ENCODE measurements around the gene FBN3.
"Not testable (repeated sequence)": the region's sequence is repeated elsewhere in the genome, so short reads cannot be mapped to it uniquely, and the experiment has no call there.

FBN3 gene

GRCh38 chr19:8161135-8161646 lies 11.8 kb upstream of the FBN3 start:
- Histone ChIP-seq H3K9ac (ENCODE audit: low read length) (no peak overlapping the region), H3K4me3 (ENCODE audit: low read length) (no peak overlapping the region), H3K27ac (ENCODE audit: low read depth, low read length) (no peak overlapping the region), H3K27me3 (ENCODE audit: control insufficient read depth, insufficient read depth, low read length) (no peaks in the 10 kb centered on the region), H3K4me1 (ENCODE audit: control insufficient read depth, insufficient read depth, low read length) (no peaks in the 10 kb centered on the region), H3K36me3 (ENCODE audit: control insufficient read depth, insufficient read depth, low read length) (no peaks in the 10 kb centered on the region)

- not testable (repeated sequence) for H3K27me3 ChIP-seq (ENCODE audit: control insufficient read depth, insufficient read depth, low read length); H3K36me3 ChIP-seq (ENCODE audit: control insufficient read depth, insufficient read depth, low read length); H3K4me1 ChIP-seq (ENCODE audit: control insufficient read depth, insufficient read depth, low read length); H3K4me3 ChIP-seq (ENCODE audit: low read length); H3K9ac ChIP-seq (ENCODE audit: low read length); H3K27ac ChIP-seq (ENCODE audit: low read depth, low read length)
Observed at GRCh38 chr19:8159322-8159721, 9.9 kb upstream of the FBN3 start.

- H3K9ac ChIP-seq (ENCODE audit: low read length) = no peak overlapping the region
- peaks cover 6% of the 10 kb centered on the region for H3K4me1 ChIP-seq (ENCODE audit: control insufficient read depth, insufficient read depth, low read length)
- H3K27me3 ChIP-seq (ENCODE audit: control insufficient read depth, insufficient read depth, low read length) = no peaks in the 10 kb centered on the region
Observed at GRCh38 chr19:8158411-8159074, 9.2 kb upstream of the FBN3 start.

GRCh38 chr19:8155318-8155717 lies 5.9 kb upstream of the FBN3 start:
- no peak overlapping the region for H3K4me3 ChIP-seq (ENCODE audit: low read length)
- no peak overlapping the region for H3K9ac ChIP-seq (ENCODE audit: low read length)
- no peaks in the 10 kb centered on the region for H3K36me3 ChIP-seq (ENCODE audit: control insufficient read depth, insufficient read depth, low read length)
- H3K27me3 ChIP-seq (ENCODE audit: control insufficient read depth, insufficient read depth, low read length) = no peaks in the 10 kb centered on the region
- H3K27ac ChIP-seq (ENCODE audit: low read depth, low read length) = no peak overlapping the region
- peaks cover 6% of the 10 kb centered on the region for H3K4me1 ChIP-seq (ENCODE audit: control insufficient read depth, insufficient read depth, low read length)

More at GRCh38 chr19:8158411-8159074, 9.2 kb upstream of the FBN3 start:
- Histone ChIP-seq H3K36me3 (ENCODE audit: control insufficient read depth, insufficient read depth, low read length) (no peaks in the 10 kb centered on the region), H3K27ac (ENCODE audit: low read depth, low read length) (no peak overlapping the region), H3K4me3 (ENCODE audit: low read length) (no peak overlapping the region)

GRCh38 chr19:8154014-8154413 lies 4.6 kb upstream of the FBN3 start:
- H3K4me1 ChIP-seq (ENCODE audit: control insufficient read depth, insufficient read depth, low read length); H3K4me3 ChIP-seq (ENCODE audit: low read length); H3K36me3 ChIP-seq (ENCODE audit: control insufficient read depth, insufficient read depth, low read length); H3K27me3 ChIP-seq (ENCODE audit: control insufficient read depth, insufficient read depth, low read length); H3K9ac ChIP-seq (ENCODE audit: low read length); H3K27ac ChIP-seq (ENCODE audit: low read depth, low read length): not testable (repeated sequence)

GRCh38 chr19:8151767-8152035 lies 2.3 kb upstream of the FBN3 start:
- Histone ChIP-seq H3K4me1 (ENCODE audit: control insufficient read depth, insufficient read depth, low read length) (peaks cover 6% of the 10 kb centered on the region), H3K9ac (ENCODE audit: low read length) (no peak overlapping the region), H3K27ac (ENCODE audit: low read depth, low read length) (no peak overlapping the region), H3K4me3 (ENCODE audit: low read length) (no peak overlapping the region), H3K27me3 (ENCODE audit: control insufficient read depth, insufficient read depth, low read length) (peaks cover 21% of the 10 kb centered on the region), H3K36me3 (ENCODE audit: control insufficient read depth, insufficient read depth, low read length) (no peaks in the 10 kb centered on the region)

- H3K9ac ChIP-seq (ENCODE audit: low read length) = no peak overlapping the region
- no peak overlapping the region for H3K27ac ChIP-seq (ENCODE audit: low read depth, low read length)
- H3K27me3 ChIP-seq (ENCODE audit: control insufficient read depth, insufficient read depth, low read length) = peaks cover 21% of the 10 kb centered on the region
- H3K4me3 ChIP-seq (ENCODE audit: low read length) = no peak overlapping the region
- H3K36me3 ChIP-seq (ENCODE audit: control insufficient read depth, insufficient read depth, low read length) = no peaks in the 10 kb centered on the region
- H3K4me1 ChIP-seq (ENCODE audit: control insufficient read depth, insufficient read depth, low read length) = peaks cover 6% of the 10 kb centered on the region
Observed at GRCh38 chr19:8150998-8151766, 1.8 kb upstream of the FBN3 start.

GRCh38 chr19:8150178-8150865 lies 930 bp upstream of the FBN3 start:
- Histone ChIP-seq H3K36me3 (ENCODE audit: control insufficient read depth, insufficient read depth, low read length) (no peaks in the 10 kb centered on the region), H3K9ac (ENCODE audit: low read length) (no peak overlapping the region), H3K4me3 (ENCODE audit: low read length) (no peak overlapping the region), H3K4me1 (ENCODE audit: control insufficient read depth, insufficient read depth, low read length) (peaks cover 6% of the 10 kb centered on the region), H3K27me3 (ENCODE audit: control insufficient read depth, insufficient read depth, low read length) (peaks cover 25% of the 10 kb centered on the region), H3K27ac (ENCODE audit: low read depth, low read length) (no peak overlapping the region)

- H3K4me3 ChIP-seq (ENCODE audit: low read length) = no peak overlapping the region
- H3K27ac ChIP-seq (ENCODE audit: low read depth, low read length) = no peak overlapping the region
- no peak overlapping the region for H3K9ac ChIP-seq (ENCODE audit: low read length)
- no peaks in the 10 kb centered on the region for H3K36me3 ChIP-seq (ENCODE audit: control insufficient read depth, insufficient read depth, low read length)
- peaks cover 25% of the 10 kb centered on the region for H3K27me3 ChIP-seq (ENCODE audit: control insufficient read depth, insufficient read depth, low read length)
- H3K4me1 ChIP-seq (ENCODE audit: control insufficient read depth, insufficient read depth, low read length) = no peaks in the 10 kb centered on the region
Observed at GRCh38 chr19:8148410-8149260, 757 bp downstream of the FBN3 start.

- Histone ChIP-seq H3K27me3 (ENCODE audit: control insufficient read depth, insufficient read depth, low read length) (peaks cover 25% of the 10 kb centered on the region), H3K4me1 (ENCODE audit: control insufficient read depth, insufficient read depth, low read length) (no peaks in the 10 kb centered on the region), H3K27ac (ENCODE audit: low read depth, low read length) (no peak overlapping the region), H3K4me3 (ENCODE audit: low read length) (no peak overlapping the region), H3K36me3 (ENCODE audit: control insufficient read depth, insufficient read depth, low read length) (no peaks in the 10 kb centered on the region), H3K9ac (ENCODE audit: low read length) (no peak overlapping the region)
Observed at GRCh38 chr19:8148088-8148409, 1.3 kb downstream of the FBN3 start.

GRCh38 chr19:8147582-8147978 lies 1.8 kb downstream of the FBN3 start:
- Histone ChIP-seq H3K4me1 (ENCODE audit: control insufficient read depth, insufficient read depth, low read length) (no peaks in the 10 kb centered on the region), H3K27me3 (ENCODE audit: control insufficient read depth, insufficient read depth, low read length) (peaks cover 25% of the 10 kb centered on the region)

GRCh38 chr19:8146877-8147581 lies 2.4 kb downstream of the FBN3 start:
- H3K9ac ChIP-seq (ENCODE audit: low read length) = no peak overlapping the region
- H3K4me3 ChIP-seq (ENCODE audit: low read length) = no peak overlapping the region
- H3K27me3 ChIP-seq (ENCODE audit: control insufficient read depth, insufficient read depth, low read length) = peaks cover 25% of the 10 kb centered on the region
- H3K27ac ChIP-seq (ENCODE audit: low read depth, low read length) = no peak overlapping the region
- H3K36me3 ChIP-seq (ENCODE audit: control insufficient read depth, insufficient read depth, low read length) = no peaks in the 10 kb centered on the region
- no peaks in the 10 kb centered on the region for H3K4me1 ChIP-seq (ENCODE audit: control insufficient read depth, insufficient read depth, low read length)

More at GRCh38 chr19:8147582-8147978, 1.8 kb downstream of the FBN3 start:
- Histone ChIP-seq H3K9ac (ENCODE audit: low read length) (no peak overlapping the region), H3K27ac (ENCODE audit: low read depth, low read length) (no peak overlapping the region), H3K36me3 (ENCODE audit: control insufficient read depth, insufficient read depth, low read length) (no peaks in the 10 kb centered on the region), H3K4me3 (ENCODE audit: low read length) (no peak overlapping the region)

Measured in rectal smooth muscle tissue (tissue), 1 donor.